ENCODE results near the gene SNHG17.
"Not testable (repeated sequence)": the region's sequence is repeated elsewhere in the genome, so short reads cannot be mapped to it uniquely, and the experiment has no call there.

The SNHG17 gene

DNA sequence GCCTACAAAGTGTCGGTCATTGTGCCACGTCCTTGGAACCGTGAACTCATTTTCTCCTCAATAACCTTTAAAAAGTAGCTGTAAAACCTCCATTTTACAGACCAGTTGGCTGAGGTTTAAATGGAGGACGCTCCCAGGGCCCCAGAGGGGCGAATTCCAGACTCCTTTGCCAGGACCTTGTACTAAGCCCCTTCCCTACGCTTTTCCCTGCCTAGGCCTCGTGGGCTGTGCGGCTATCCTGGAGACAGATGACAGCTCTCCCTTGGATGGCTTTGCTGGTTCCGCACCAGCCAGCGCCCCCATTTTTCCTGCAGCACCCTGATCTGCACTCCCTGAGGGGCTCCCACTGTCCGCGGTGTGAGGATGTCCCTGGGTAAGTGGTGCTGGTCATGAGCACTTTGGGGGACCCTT lies 12.1 kb upstream of the SNHG17 start:
- H3K4me3 ChIP-seq (ENCODE audit: low read length), result peak overlapping the region; percentile 97
- TF ChIP-seq, protein P1, sequence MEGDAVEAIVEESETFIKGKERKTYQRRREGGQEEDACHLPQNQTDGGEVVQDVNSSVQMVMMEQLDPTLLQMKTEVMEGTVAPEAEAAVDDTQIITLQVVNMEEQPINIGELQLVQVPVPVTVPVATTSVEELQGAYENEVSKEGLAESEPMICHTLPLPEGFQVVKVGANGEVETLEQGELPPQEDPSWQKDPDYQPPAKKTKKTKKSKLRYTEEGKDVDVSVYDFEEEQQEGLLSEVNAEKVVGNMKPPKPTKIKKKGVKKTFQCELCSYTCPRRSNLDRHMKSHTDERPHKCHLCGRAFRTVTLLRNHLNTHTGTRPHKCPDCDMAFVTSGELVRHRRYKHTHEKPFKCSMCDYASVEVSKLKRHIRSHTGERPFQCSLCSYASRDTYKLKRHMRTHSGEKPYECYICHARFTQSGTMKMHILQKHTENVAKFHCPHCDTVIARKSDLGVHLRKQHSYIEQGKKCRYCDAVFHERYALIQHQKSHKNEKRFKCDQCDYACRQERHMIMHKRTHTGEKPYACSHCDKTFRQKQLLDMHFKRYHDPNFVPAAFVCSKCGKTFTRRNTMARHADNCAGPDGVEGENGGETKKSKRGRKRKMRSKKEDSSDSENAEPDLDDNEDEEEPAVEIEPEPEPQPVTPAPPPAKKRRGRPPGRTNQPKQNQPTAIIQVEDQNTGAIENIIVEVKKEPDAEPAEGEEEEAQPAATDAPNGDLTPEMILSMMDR (IDR thresholded peaks at IDR 0.05; ENCODE audit: insufficient read depth, low read depth, low read length, missing control alignments), result no peak
- no peak for DNase-seq (ENCODE audit: low read depth)

DNA sequence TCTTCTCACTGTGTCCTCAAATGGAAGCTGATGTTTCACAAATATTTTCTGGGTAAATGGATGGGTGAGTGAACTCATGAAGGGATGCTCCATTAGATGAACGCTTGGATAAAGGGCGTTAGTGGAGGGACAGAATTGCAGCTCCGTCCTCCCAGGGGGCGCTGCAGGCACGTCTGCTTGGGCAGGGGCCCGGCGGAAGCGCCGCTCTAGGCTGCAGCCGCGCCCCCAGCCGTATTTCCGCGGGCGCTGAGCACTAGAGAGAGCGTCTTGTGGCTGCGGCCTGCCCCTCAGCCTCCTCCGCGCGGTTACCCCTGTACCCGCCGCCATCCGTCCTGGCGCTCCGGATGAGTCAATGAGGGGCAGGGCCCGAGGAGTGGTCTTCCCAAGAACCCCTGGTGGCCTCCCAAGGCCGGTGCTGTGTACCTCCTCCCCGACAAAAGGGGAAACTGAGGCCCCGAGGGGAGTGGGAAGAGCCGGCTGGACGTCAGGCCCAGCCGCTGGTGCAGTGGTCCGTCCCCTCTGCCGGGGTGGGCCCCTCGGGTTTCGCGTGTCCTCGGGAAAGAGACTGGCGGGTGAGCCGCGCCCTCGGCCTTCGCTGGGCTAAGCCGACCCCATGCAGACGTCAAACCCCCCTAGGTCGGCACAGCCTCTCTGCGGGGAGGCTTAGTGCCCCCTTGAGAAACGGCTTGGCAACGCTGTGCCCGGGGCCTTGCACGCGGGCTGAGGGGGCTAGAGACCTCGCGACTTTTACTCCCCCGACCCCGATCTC lies 11.5 kb upstream of the SNHG17 start:
- peak; percentile 96 for DNase-seq (ENCODE audit: low read depth)
- TF ChIP-seq, protein P1 (IDR thresholded peaks at IDR 0.05; ENCODE audit: insufficient read depth, low read depth, low read length, missing control alignments), result peak; percentile 88
- peak overlapping the region; percentile 97 for H3K4me3 ChIP-seq (ENCODE audit: low read length)

DNA sequence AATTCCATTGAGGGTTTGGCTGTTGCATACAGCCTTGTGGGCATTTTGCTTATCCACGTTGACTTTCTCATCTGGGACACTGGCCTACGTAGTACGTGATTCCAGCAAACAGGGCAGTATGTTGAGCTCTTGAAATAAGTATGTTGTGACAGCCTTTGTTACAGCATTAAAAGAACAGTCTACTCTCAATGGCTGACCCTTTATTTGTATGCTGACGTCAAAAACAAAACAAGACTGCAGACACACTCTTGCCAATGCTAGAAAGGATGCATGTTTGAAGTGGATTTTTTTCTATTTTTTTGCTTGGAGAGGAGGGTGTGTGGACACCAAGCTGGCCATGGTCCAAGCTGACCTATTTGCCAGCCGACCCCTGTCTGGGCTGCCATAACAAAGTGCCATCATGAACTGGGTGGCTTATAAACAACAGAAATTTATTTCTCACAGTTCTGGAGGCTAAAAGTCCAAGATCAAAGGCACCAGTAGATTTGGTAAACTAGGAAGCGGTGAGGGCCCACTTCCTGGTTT lies 10.8 kb upstream of the SNHG17 start:
- TF ChIP-seq, protein P1 (IDR thresholded peaks at IDR 0.05; ENCODE audit: insufficient read depth, low read depth, low read length, missing control alignments), result no peak
- no peak overlapping the region for H3K4me3 ChIP-seq (ENCODE audit: low read length)
- DNase-seq (ENCODE audit: low read depth), result no peak

GRCh38 chr20:38445381-38445796 lies 10.3 kb upstream of the SNHG17 start:
- TF ChIP-seq, protein P1 (IDR thresholded peaks at IDR 0.05; ENCODE audit: insufficient read depth, low read depth, low read length, missing control alignments), result no peak
- DNase-seq (ENCODE audit: low read depth), result peak; percentile 70

GRCh38 chr20:38441916-38442315 lies 6.8 kb upstream of the SNHG17 start:
- no peak for DNase-seq (ENCODE audit: low read depth)
- TF ChIP-seq, protein P1 (IDR thresholded peaks at IDR 0.05; ENCODE audit: insufficient read depth, low read depth, low read length, missing control alignments), result no peak
- no peak overlapping the region for H3K4me3 ChIP-seq (ENCODE audit: low read length)

More at GRCh38 chr20:38445381-38445796, 10.3 kb upstream of the SNHG17 start:
- H3K4me3 ChIP-seq (ENCODE audit: low read length), result no peak overlapping the region

GRCh38 chr20:38441110-38441509 lies 6.0 kb upstream of the SNHG17 start:
- not testable (repeated sequence) for DNase-seq (ENCODE audit: low read depth); H3K4me3 ChIP-seq (ENCODE audit: low read length)

DNA sequence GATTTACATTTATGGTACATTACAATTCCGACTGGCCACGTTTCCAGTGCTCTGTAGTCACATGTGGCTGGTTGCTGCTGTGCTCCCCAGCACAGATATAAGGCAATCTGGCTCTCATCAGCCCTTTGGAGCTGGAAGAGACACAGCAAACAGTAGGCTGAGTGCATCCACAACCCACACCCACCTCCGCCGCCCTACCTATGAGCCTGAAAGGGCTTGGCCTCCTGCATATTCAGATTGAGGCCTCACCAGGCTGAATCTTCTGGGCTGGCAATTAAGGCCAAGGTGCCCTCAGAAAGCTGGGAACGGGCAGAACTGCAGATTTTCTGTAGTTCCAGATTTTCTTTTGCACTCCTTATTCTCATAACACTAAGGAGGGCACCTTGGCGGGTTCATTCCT lies 2.7 kb upstream of the SNHG17 start:
- no peak overlapping the region for H3K4me3 ChIP-seq (ENCODE audit: low read length)
- TF ChIP-seq, protein P1 (IDR thresholded peaks at IDR 0.05; ENCODE audit: insufficient read depth, low read depth, low read length, missing control alignments), result no peak
- DNase-seq (ENCODE audit: low read depth), result no peak
